OCI-LY1 (cell line): ENCODE results near the gene BABAM2.

Experiments used
- CTCF ChIP-seq: fragments of 200-600 bp; sonication (generic), shearing (Covaris generic); IDR thresholded peaks from 2 replicates; pipeline ENCODE4 v1.5.1; 2017; ENCODE audit warnings: mild to moderate bottlenecking, antibody characterized with exemption, low read length, moderate library complexity, mixed read lengths
- EZH2 ChIP-seq: fragments of 200-600 bp; sonication (generic), shearing (Covaris generic); IDR thresholded peaks from 2 replicates; pipeline ENCODE4 v1.8.0; 2017; ENCODE audit warnings: borderline replicate concordance, mixed run types, mild to moderate bottlenecking, antibody characterized with exemption, low read length, moderate library complexity, mixed read lengths

GRCh38 chr2:28365158-28365557 lies 474.6 kb downstream of the BABAM2 start:
- TF ChIP-seq CTCF (no peak), EZH2 (no peak)
